Nephron (organoid): ENCODE results near the gene P2RX2.

Source experiments
- H3K27ac Mint-ChIP-seq, 3 experiments: 2 replicates each; pipeline ENCODE4 v1.8.0; 2020; ENCODE audit warnings: mixed read lengths in 3 of 3, mild to moderate bottlenecking in 2 of 3, moderate library complexity in 1 of 3
- H3K27me3 Mint-ChIP-seq: 2 replicates; pipeline ENCODE4 v1.8.0; 2021; ENCODE audit warnings: low read depth, mild to moderate bottlenecking, moderate library complexity, mixed read lengths
- H3K36me3 Mint-ChIP-seq: 2 replicates; pipeline ENCODE4 v1.8.0; 2020; ENCODE audit warnings: low read depth, mixed read lengths
- H3K4me1 Mint-ChIP-seq: 2 replicates; pipeline ENCODE4 v1.8.0; 2020; ENCODE audit warnings: mixed read lengths
- H3K4me3 Mint-ChIP-seq, 3 experiments: 2 replicates each; pipeline ENCODE4 v1.8.0; 2020; ENCODE audit warnings: mild to moderate bottlenecking in 3 of 3, mixed read lengths in 3 of 3, moderate library complexity in 2 of 3
- H3K9me3 Mint-ChIP-seq: 2 replicates; pipeline ENCODE4 v1.8.0; 2020; ENCODE audit warnings: mixed read lengths
- TF ChIP-seq, protein P1 (sequence below), 3 experiments: fragments of 200-600 bp; sonication (generic); IDR thresholded peaks; one replicate each; pipeline ENCODE4 v1.5.0; 2021; ENCODE audit warnings: antibody characterized with exemption in 3 of 3; ENCODE audit not compliant: unreplicated experiment in 3 of 3

The P2RX2 gene

DNA sequence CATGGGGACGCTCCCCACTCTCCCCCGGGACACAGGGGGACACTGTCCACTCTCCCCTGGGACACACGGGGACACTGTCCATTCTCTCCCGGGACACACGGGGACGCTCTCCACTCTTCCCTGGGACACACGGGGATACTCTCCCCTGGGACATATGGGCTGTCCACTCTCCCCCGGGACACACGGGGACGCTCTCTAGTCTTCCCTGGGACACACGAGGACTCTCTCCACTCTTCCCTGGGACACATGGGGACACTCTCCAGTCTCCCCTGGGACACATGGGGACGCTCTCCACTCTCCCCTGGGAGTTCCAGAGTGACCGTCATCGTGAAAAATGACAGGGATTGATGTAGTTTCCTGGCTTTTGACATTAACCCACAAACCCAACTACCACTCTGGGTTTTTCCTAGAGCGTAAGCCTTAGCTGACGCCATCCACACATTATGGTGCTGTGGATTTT lies 3.0 kb upstream of the P2RX2 start:
- H3K9me3 Mint-ChIP-seq, result peaks cover 8% of the 10 kb centered on the region

DNA sequence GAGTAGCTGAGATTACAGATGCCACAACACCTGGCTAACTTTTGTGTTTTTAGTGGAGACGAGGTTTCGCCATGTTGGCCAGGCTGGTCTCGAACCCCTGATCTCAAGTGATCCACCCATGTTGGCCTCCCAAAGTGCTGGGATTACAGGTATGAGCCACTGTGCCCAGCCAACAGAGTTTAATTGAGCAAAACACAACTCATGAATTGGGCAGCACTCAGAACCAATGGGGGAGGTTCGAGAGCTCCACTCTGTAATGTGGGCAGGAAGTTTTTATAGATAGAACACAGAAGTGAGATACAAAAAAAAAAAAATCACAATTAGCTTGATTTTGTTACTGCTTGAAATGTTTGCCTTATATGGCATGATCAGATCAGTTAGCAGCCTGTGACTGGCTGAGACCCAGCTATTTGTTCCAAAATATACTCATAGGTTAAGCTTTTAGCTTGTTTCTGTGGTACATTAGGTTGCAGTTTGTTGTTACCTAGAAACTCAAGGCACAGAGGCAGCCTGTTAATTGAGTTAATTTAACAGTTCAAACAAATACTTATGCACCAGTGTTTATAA lies 1.4 kb upstream of the P2RX2 start:
- TF ChIP-seq, protein P1, sequence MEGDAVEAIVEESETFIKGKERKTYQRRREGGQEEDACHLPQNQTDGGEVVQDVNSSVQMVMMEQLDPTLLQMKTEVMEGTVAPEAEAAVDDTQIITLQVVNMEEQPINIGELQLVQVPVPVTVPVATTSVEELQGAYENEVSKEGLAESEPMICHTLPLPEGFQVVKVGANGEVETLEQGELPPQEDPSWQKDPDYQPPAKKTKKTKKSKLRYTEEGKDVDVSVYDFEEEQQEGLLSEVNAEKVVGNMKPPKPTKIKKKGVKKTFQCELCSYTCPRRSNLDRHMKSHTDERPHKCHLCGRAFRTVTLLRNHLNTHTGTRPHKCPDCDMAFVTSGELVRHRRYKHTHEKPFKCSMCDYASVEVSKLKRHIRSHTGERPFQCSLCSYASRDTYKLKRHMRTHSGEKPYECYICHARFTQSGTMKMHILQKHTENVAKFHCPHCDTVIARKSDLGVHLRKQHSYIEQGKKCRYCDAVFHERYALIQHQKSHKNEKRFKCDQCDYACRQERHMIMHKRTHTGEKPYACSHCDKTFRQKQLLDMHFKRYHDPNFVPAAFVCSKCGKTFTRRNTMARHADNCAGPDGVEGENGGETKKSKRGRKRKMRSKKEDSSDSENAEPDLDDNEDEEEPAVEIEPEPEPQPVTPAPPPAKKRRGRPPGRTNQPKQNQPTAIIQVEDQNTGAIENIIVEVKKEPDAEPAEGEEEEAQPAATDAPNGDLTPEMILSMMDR (IDR thresholded peaks at IDR 0.05; ENCODE audit: unreplicated experiment in 3 of 3), result no peak
- peaks cover 14% of the 10 kb centered on the region for H3K4me1 Mint-ChIP-seq
- H3K27ac Mint-ChIP-seq, result no peak overlapping the region
- H3K9me3 Mint-ChIP-seq, result peaks cover 8% of the 10 kb centered on the region
- H3K27me3 Mint-ChIP-seq, result peaks cover 56% of the 10 kb centered on the region
- peaks cover 7% of the 10 kb centered on the region for H3K36me3 Mint-ChIP-seq
- peak overlapping the region in 2 of 3 experiments; percentile 63 to 64 for H3K4me3 Mint-ChIP-seq

More for the DNA sequence above, 3.0 kb upstream of the P2RX2 start:
- Mint-ChIP-seq H3K4me1 (peaks cover 13% of the 10 kb centered on the region), H3K36me3 (peaks cover 7% of the 10 kb centered on the region), H3K4me3 (no peak overlapping the region), H3K27me3 (peaks cover 50% of the 10 kb centered on the region), H3K27ac (no peak overlapping the region)
- TF ChIP-seq, protein P1 (IDR thresholded peaks at IDR 0.05; ENCODE audit: unreplicated experiment in 3 of 3), result no peak

- H3K4me3 Mint-ChIP-seq, result peak overlapping the region; percentile 63 to 80 (median 72)
- H3K27me3 Mint-ChIP-seq, result peaks cover 59% of the 10 kb centered on the region
- peaks cover 8% of the 10 kb centered on the region for H3K9me3 Mint-ChIP-seq
- TF ChIP-seq, protein P1 (IDR thresholded peaks at IDR 0.05; ENCODE audit: unreplicated experiment in 3 of 3), result no peak
- H3K4me1 Mint-ChIP-seq, result peaks cover 22% of the 10 kb centered on the region
- H3K27ac Mint-ChIP-seq, result peak overlapping the region in 1 of 3 experiments; percentile 60
- peaks cover 12% of the 10 kb centered on the region for H3K36me3 Mint-ChIP-seq
These were observed 524 bp upstream of the P2RX2 start for GRCh38 chr12:132617822-132618682.

- H3K27ac Mint-ChIP-seq, result no peak overlapping the region
These were observed 452 bp downstream of the P2RX2 start for GRCh38 chr12:132619071-132619385.

GRCh38 chr12:132619386-132620112 lies 973 bp downstream of the P2RX2 start:
- peaks cover 8% of the 10 kb centered on the region for H3K9me3 Mint-ChIP-seq
- no peak overlapping the region for H3K27ac Mint-ChIP-seq
- H3K4me1 Mint-ChIP-seq, result peaks cover 32% of the 10 kb centered on the region
- H3K27me3 Mint-ChIP-seq, result peaks cover 54% of the 10 kb centered on the region
- peaks cover 15% of the 10 kb centered on the region for H3K36me3 Mint-ChIP-seq
- TF ChIP-seq, protein P1 (IDR thresholded peaks at IDR 0.05; ENCODE audit: unreplicated experiment in 3 of 3), result no peak
- no peak overlapping the region for H3K4me3 Mint-ChIP-seq

More at GRCh38 chr12:132619071-132619385, 452 bp downstream of the P2RX2 start:
- peaks cover 32% of the 10 kb centered on the region for H3K4me1 Mint-ChIP-seq
- H3K9me3 Mint-ChIP-seq, result peaks cover 8% of the 10 kb centered on the region
- TF ChIP-seq, protein P1 (IDR thresholded peaks at IDR 0.05; ENCODE audit: unreplicated experiment in 3 of 3), result no peak
- H3K27me3 Mint-ChIP-seq, result peaks cover 54% of the 10 kb centered on the region
- H3K4me3 Mint-ChIP-seq, result no peak overlapping the region
- H3K36me3 Mint-ChIP-seq, result peaks cover 15% of the 10 kb centered on the region
